Astrocyte (in vitro differentiated cells and primary cell): Measurements from ENCODE around the gene HDDC2. TPM values are rescaled to one million over a fixed set of nuclear protein-coding genes. Genes with fewer than 3 reads are reported as not detected.
A peak's percentile ranks its signal among the peaks of the same experiment; 100 is the strongest.

Experiments used
- DNase-seq: peaks from one replicate; pipeline ENCODE4 v3.0.0-alpha.2; 2010; ENCODE audit warnings: low read depth
- FAIRE-seq: peaks from 2 replicates; lab custom pipeline; 2011; peaks lifted over from hg19 to GRCh38; lab: Jason Lieb, UNC
- H2AFZ ChIP-seq: 2 replicates; pipeline ENCODE4 v1.6.0; 2012; ENCODE audit warnings: low read depth, low read length, inconsistent platforms
- H3K27ac ChIP-seq: 2 replicates; pipeline ENCODE4 v1.5.1; 2011; ENCODE audit warnings: low read depth, low read length, inconsistent platforms
- H3K27me3 ChIP-seq: 2 replicates; pipeline ENCODE4 v1.6.0; 2011; ENCODE audit warnings: low read length, inconsistent platforms; ENCODE audit not compliant: insufficient read depth
- H3K36me3 ChIP-seq: 2 replicates; pipeline ENCODE4 v1.5.1; 2011; ENCODE audit warnings: low read length, inconsistent platforms; ENCODE audit not compliant: insufficient read depth
- H3K4me1 ChIP-seq: 2 replicates; pipeline ENCODE4 v1.5.1; 2011; ENCODE audit warnings: low read length, inconsistent platforms; ENCODE audit not compliant: insufficient read depth
- H3K4me2 ChIP-seq: 2 replicates; pipeline ENCODE4 v1.6.0; 2012; ENCODE audit warnings: low read length, inconsistent platforms
- H3K4me3 ChIP-seq: 2 replicates; pipeline ENCODE4 v1.5.1; 2011; ENCODE audit warnings: low read depth, mild to moderate bottlenecking, low read length, inconsistent platforms; ENCODE audit not compliant: insufficient read depth
- H3K79me2 ChIP-seq: 2 replicates; pipeline ENCODE4 v1.6.0; 2012; ENCODE audit warnings: mild to moderate bottlenecking, low read length, inconsistent platforms; ENCODE audit not compliant: insufficient read depth
- H3K9ac ChIP-seq: 2 replicates; pipeline ENCODE4 v1.6.0; 2012; ENCODE audit warnings: mild to moderate bottlenecking, low read length, inconsistent platforms
- H3K9me3 ChIP-seq: 2 replicates; pipeline ENCODE4 v1.5.1; 2012; ENCODE audit warnings: low read depth, mild to moderate bottlenecking, low read length, inconsistent platforms; ENCODE audit not compliant: insufficient read depth
- H4K20me1 ChIP-seq: 2 replicates; pipeline ENCODE4 v1.6.0; 2012; ENCODE audit warnings: low read length, inconsistent platforms; ENCODE audit not compliant: insufficient read depth
- H3K27ac Mint-ChIP-seq: one replicate; pipeline ENCODE4 v1.8.0; 2021; ENCODE audit warnings: mild to moderate bottlenecking, mixed read lengths; ENCODE audit not compliant: unreplicated experiment
- H3K27me3 Mint-ChIP-seq: one replicate; pipeline ENCODE4 v1.8.0; 2021; ENCODE audit warnings: low read depth, mixed read lengths; ENCODE audit not compliant: unreplicated experiment
- H3K36me3 Mint-ChIP-seq: one replicate; pipeline ENCODE4 v1.8.0; 2021; ENCODE audit warnings: low read depth, mixed read lengths; ENCODE audit not compliant: unreplicated experiment
- H3K4me1 Mint-ChIP-seq: one replicate; pipeline ENCODE4 v1.8.0; 2021; ENCODE audit warnings: low read depth, mixed read lengths; ENCODE audit not compliant: unreplicated experiment
- H3K4me3 Mint-ChIP-seq: one replicate; pipeline ENCODE4 v1.8.0; 2021; ENCODE audit warnings: mild to moderate bottlenecking, moderate library complexity, mixed read lengths; ENCODE audit not compliant: unreplicated experiment
- H3K9me3 Mint-ChIP-seq: one replicate; pipeline ENCODE4 v1.8.0; 2021; ENCODE audit warnings: mild to moderate bottlenecking, mixed read lengths; ENCODE audit not compliant: unreplicated experiment
- EZH2 ChIP-seq: IDR thresholded peaks from 2 replicates; pipeline ENCODE4 v1.6.1; 2012; ENCODE audit warnings: mild to moderate bottlenecking, low read length, inconsistent platforms; ENCODE audit not compliant: insufficient read depth
- total RNA-seq: library from RNA; stranded (reverse); gene quantifications from 2 replicates; pipeline ENCODE4 v1.2.1, GENCODE V29; 2021
- TF ChIP-seq, protein P1 (sequence below): IDR thresholded peaks from 2 replicates; pipeline ENCODE4 v1.5.1; 2011; ENCODE audit warnings: low read depth, mild to moderate bottlenecking, inconsistent platforms, low read length, moderate library complexity; ENCODE audit not compliant: insufficient read depth

Gene HDDC2
- total RNA-seq, 1 donor from 2014 or later: 53.5 TPM

DNA sequence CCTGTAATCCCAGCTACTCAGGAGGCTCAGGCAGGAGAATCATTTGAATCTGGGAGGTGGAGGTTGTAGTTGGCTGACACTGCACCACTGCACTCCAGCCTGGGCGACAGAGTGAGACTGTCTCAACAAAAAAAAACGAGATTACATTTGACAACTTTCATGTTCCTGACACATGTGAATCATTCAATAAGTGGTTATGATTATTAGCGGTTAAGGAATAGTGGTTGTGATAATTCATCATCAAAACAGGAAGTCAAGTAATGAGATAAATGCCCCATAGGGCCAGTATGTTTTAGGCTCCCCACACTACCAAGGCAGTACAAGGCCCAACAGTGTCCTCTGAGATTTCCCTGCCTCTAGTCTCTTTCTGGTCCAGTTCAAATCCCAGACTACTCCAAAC is 2.5 kb downstream of the HDDC2 start:
- no peak overlapping the region for H3K27ac Mint-ChIP-seq
- no peaks in the 10 kb centered on the region for H3K27me3 ChIP-seq
- H3K4me2 ChIP-seq: peak overlapping the region; percentile 93
- H3K27me3 Mint-ChIP-seq: no peaks in the 10 kb centered on the region
- H3K9ac ChIP-seq: no peak overlapping the region
- TF ChIP-seq EZH2: no peak
- TF ChIP-seq, protein P1, sequence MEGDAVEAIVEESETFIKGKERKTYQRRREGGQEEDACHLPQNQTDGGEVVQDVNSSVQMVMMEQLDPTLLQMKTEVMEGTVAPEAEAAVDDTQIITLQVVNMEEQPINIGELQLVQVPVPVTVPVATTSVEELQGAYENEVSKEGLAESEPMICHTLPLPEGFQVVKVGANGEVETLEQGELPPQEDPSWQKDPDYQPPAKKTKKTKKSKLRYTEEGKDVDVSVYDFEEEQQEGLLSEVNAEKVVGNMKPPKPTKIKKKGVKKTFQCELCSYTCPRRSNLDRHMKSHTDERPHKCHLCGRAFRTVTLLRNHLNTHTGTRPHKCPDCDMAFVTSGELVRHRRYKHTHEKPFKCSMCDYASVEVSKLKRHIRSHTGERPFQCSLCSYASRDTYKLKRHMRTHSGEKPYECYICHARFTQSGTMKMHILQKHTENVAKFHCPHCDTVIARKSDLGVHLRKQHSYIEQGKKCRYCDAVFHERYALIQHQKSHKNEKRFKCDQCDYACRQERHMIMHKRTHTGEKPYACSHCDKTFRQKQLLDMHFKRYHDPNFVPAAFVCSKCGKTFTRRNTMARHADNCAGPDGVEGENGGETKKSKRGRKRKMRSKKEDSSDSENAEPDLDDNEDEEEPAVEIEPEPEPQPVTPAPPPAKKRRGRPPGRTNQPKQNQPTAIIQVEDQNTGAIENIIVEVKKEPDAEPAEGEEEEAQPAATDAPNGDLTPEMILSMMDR: no peak
- peak overlapping the region; percentile 18 for H3K4me3 Mint-ChIP-seq
- H3K79me2 ChIP-seq: peaks cover 33% of the 10 kb centered on the region
- H3K27ac ChIP-seq: no peak overlapping the region
- H3K4me1 ChIP-seq: peaks cover 9% of the 10 kb centered on the region
- H3K9me3 ChIP-seq: no peaks in the 10 kb centered on the region
- peaks cover 17% of the 10 kb centered on the region for H3K36me3 Mint-ChIP-seq
- H2AFZ ChIP-seq: no peak overlapping the region
- H3K4me1 Mint-ChIP-seq: peaks cover 19% of the 10 kb centered on the region
- FAIRE-seq (no peak), DNase-seq (no peak)
- no peaks in the 10 kb centered on the region for H3K9me3 Mint-ChIP-seq
- H4K20me1 ChIP-seq: peaks cover 11% of the 10 kb centered on the region
- no peak overlapping the region for H3K4me3 ChIP-seq
- H3K36me3 ChIP-seq: peaks cover 32% of the 10 kb centered on the region

DNA sequence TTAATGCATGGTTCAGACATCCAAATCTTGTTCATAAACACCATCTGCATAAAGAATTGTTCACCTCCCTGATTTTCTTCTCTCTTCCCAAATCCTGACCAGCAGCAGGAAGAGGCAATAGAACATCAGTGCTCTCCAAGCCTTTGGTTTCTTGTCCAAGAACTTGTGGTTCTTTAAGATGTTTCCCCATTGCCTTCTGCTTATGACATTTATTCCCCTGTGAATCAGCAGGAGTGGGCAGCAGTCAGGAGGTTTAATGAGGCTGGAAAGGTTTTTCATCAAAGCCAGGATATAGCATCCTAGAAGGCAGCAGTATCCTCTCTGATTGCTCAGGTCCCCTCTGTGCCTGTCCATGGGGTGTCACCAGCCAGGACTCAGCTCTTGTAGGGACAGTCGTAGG is 5.3 kb downstream of the HDDC2 start:
- Histone ChIP-seq H3K9me3 (no peaks in the 10 kb centered on the region), H3K4me3 (no peak overlapping the region), H4K20me1 (peaks cover 11% of the 10 kb centered on the region), H3K27ac (no peak overlapping the region), H3K36me3 (peaks cover 45% of the 10 kb centered on the region), H3K27me3 (no peaks in the 10 kb centered on the region), H3K79me2 (peaks cover 38% of the 10 kb centered on the region), H3K4me1 (peaks cover 9% of the 10 kb centered on the region), H3K4me2 (no peak overlapping the region), H3K9ac (no peak overlapping the region), H2AFZ (no peak overlapping the region)
- TF ChIP-seq, protein P1: no peak
- no peak for TF ChIP-seq EZH2
- DNase-seq (peak; percentile 25), FAIRE-seq (no peak)
- Mint-ChIP-seq H3K36me3 (peaks cover 17% of the 10 kb centered on the region), H3K4me3 (no peak overlapping the region), H3K27ac (no peak overlapping the region), H3K9me3 (no peaks in the 10 kb centered on the region), H3K4me1 (peaks cover 10% of the 10 kb centered on the region), H3K27me3 (no peaks in the 10 kb centered on the region)

DNA sequence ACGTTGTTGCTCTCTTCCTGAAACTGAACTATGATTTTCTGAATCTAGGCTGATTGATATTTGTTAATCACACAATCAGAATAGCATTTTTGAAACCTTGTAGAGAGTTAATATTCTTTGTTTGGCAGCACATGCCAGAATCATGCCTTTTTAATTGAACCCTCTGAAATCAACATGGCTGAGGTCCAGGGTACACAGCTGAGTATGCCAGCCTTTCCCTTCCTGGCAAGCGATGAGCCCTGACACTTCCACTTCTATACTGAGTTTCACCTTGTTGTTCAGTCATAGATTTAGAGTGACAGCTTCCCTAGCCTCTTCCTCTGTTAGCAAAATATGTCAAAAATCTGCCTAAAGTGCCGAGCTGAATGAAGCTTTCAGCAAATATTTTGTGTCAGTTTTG is 6.8 kb downstream of the HDDC2 start:
- no peak overlapping the region for H3K4me3 Mint-ChIP-seq

More for the DNA sequence above, 6.8 kb downstream of the HDDC2 start:
- Mint-ChIP-seq H3K4me1 (peaks cover 3% of the 10 kb centered on the region), H3K36me3 (peaks cover 17% of the 10 kb centered on the region), H3K27me3 (no peaks in the 10 kb centered on the region), H3K9me3 (no peaks in the 10 kb centered on the region), H3K27ac (no peak overlapping the region)
- DNase-seq (no peak), FAIRE-seq (no peak)
- Histone ChIP-seq H3K27ac (no peak overlapping the region), H3K36me3 (peaks cover 48% of the 10 kb centered on the region), H2AFZ (no peak overlapping the region), H3K9me3 (no peaks in the 10 kb centered on the region), H3K4me1 (no peaks in the 10 kb centered on the region), H3K4me3 (no peak overlapping the region), H3K27me3 (no peaks in the 10 kb centered on the region), H3K9ac (no peak overlapping the region), H4K20me1 (peaks cover 11% of the 10 kb centered on the region), H3K79me2 (peaks cover 23% of the 10 kb centered on the region), H3K4me2 (no peak overlapping the region)
- TF ChIP-seq, protein P1: no peak
- no peak for TF ChIP-seq EZH2
